Measurements from ENCODE around the gene CCDC152. TPM values are rescaled to one million over a fixed set of nuclear protein-coding genes. Genes with fewer than 3 reads are reported as not detected.

The CCDC152 gene
- total RNA-seq, 4 donors from 2014 or later: 0.13 to 1.1 (median 0.65) TPM

DNA sequence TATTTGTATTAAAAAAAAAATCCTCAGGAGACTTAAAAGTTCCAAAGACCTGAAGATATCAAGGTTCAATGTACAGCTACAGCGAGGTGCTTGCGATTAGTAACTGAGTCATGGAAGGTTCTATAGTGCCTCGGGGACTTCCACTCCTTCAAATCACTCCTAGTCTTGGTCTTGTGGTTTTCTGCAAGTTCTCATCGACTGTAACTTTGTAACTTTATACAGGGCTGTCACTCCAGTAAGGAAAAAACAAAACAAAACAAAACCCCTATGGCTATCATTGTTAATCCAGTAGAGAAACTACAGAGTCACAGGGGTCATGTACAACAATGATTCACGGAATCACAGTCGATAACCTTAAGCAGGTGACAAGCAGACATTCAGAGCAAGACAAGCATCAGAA lies 94.9 kb downstream of the CCDC152 start:
- no peaks in the 10 kb centered on the region for H3K27me3 ChIP-seq
- ATAC-seq: no peak
- no peaks in the 10 kb centered on the region for H3K9me3 ChIP-seq
- TF ChIP-seq POLR2A (IDR thresholded peaks at IDR 0.05): no peak
- TF ChIP-seq, protein P1, sequence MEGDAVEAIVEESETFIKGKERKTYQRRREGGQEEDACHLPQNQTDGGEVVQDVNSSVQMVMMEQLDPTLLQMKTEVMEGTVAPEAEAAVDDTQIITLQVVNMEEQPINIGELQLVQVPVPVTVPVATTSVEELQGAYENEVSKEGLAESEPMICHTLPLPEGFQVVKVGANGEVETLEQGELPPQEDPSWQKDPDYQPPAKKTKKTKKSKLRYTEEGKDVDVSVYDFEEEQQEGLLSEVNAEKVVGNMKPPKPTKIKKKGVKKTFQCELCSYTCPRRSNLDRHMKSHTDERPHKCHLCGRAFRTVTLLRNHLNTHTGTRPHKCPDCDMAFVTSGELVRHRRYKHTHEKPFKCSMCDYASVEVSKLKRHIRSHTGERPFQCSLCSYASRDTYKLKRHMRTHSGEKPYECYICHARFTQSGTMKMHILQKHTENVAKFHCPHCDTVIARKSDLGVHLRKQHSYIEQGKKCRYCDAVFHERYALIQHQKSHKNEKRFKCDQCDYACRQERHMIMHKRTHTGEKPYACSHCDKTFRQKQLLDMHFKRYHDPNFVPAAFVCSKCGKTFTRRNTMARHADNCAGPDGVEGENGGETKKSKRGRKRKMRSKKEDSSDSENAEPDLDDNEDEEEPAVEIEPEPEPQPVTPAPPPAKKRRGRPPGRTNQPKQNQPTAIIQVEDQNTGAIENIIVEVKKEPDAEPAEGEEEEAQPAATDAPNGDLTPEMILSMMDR (IDR thresholded peaks at IDR 0.05 in 4 of 5, conservative IDR thresholded peaks at IDR 0.05 in 1 of 5): no peak
- H3K4me1 ChIP-seq: no peaks in the 10 kb centered on the region
- no peak overlapping the region for H3K4me3 ChIP-seq
- H3K36me3 ChIP-seq: no peaks in the 10 kb centered on the region
- in situ Hi-C loops (cut with MboI; ENCODE audit: low sequenced_read_pairs in 4 of 4) (no loop called here), intact Hi-C loops (cut with DNase I; ENCODE audit: low total_unique reads) (no loop called here)
- no peak overlapping the region for H3K27ac ChIP-seq
- no peak for DNase-seq

Other genes starting within 250 kb of the CCDC152 start
- gene SELENOP, start 55.1 kb downstream of the CCDC152 start, total RNA-seq: 100 to 1,000 TPM; 231 to 290 (median 243) TPM

Measured in gastrocnemius medialis (tissue), 4 donors.